ENCODE results near the gene TMEM202. TPM values are rescaled to one million over a fixed set of nuclear protein-coding genes. Genes with fewer than 3 reads are reported as not detected.

TMEM202 gene
- total and polyA plus RNA-seq, 2 donors (not counting 3 experiments of a cell fraction or from before 2014, with no cell fraction given): not detected

- no peaks in the 10 kb centered on the region for H3K79me2 ChIP-seq (ENCODE audit: control insufficient read depth, insufficient read depth, low read length)
- no peak overlapping the region for H3K4me3 ChIP-seq (replicated peaks in 1 of 3; ENCODE audit: insufficient read depth in 1 of 3, low read depth in 1 of 3, low read length in 3 of 3)
- dilution Hi-C loops (cut with MboI; ENCODE audit: extremely low pct_ligation_motif_present, low sequenced_read_pairs): no loop called here
- H3K27ac ChIP-seq (ENCODE audit: insufficient read depth, low read depth, low read length): no peak overlapping the region
- peaks cover 3 to 4% of the 10 kb centered on the region in 2 experiments for H3K27me3 ChIP-seq (ENCODE audit: control insufficient read depth in 2 of 2, insufficient read depth in 2 of 2, low read length in 2 of 2)
- H3K9me3 ChIP-seq (replicated peaks; ENCODE audit: control insufficient read depth, insufficient read depth, low read length): no peaks in the 10 kb centered on the region
- H3K4me2 ChIP-seq (ENCODE audit: insufficient read depth, low read length): no peak overlapping the region
- H4K20me1 ChIP-seq (replicated peaks; ENCODE audit: control insufficient read depth, extremely low read depth, insufficient read depth, low read length): no peaks in the 10 kb centered on the region
- H3K9ac ChIP-seq (replicated peaks; ENCODE audit: extremely low read depth, insufficient read depth, low read length): no peak overlapping the region
- H3K9me1 ChIP-seq (replicated peaks; ENCODE audit: control insufficient read depth, extremely low read depth, insufficient read depth, low read length): no peaks in the 10 kb centered on the region
- H2AFZ ChIP-seq (ENCODE audit: low read depth, low read length): no peak overlapping the region
- no peaks in the 10 kb centered on the region for H3K36me3 ChIP-seq (ENCODE audit: control insufficient read depth in 2 of 2, extremely low read depth in 1 of 2, insufficient read depth in 2 of 2, low read length in 2 of 2)
- ChIA-PET CTCF (no interaction called here), POLR2A (no interaction called here)
- DNase-seq (ENCODE audit: low read depth, low spot score) (no peak), FAIRE-seq (no peak)
- TF ChIP-seq GATA2 (IDR thresholded peaks at IDR 0.05; ENCODE audit: insufficient read depth, insufficient read length, low read depth, low read length) (no peak), MYC (IDR thresholded peaks at IDR 0.05; ENCODE audit: low read depth, low read length) (no peak), FOS (IDR thresholded peaks at IDR 0.05; ENCODE audit: borderline replicate concordance, insufficient read depth, low read length) (no peak), MAX (IDR thresholded peaks at IDR 0.05; ENCODE audit: insufficient read depth, insufficient read length) (no peak), CTCF (IDR thresholded peaks at IDR 0.05; ENCODE audit: extremely low read depth in 1 of 2, insufficient read depth in 1 of 2, low read depth in 1 of 2, low read length in 2 of 2) (no peak)
- BruUV-seq (replicated peaks): no TSS peak
- no peaks in the 10 kb centered on the region for H3K4me1 ChIP-seq (ENCODE audit: control insufficient read depth, extremely low read depth, insufficient read depth, low read length)
- intact Hi-C loops (cut with micrococcal nuclease): no loop called here
These were observed 23.4 kb downstream of the TMEM202 start for GRCh38 chr15:72421484-72421883.

- no peak overlapping the region for H3K4me2 ChIP-seq (ENCODE audit: insufficient read depth, low read length)
- no peaks in the 10 kb centered on the region for H3K79me2 ChIP-seq (ENCODE audit: control insufficient read depth, insufficient read depth, low read length)
- H3K9me1 ChIP-seq (replicated peaks; ENCODE audit: control insufficient read depth, extremely low read depth, insufficient read depth, low read length): no peaks in the 10 kb centered on the region
- H2AFZ ChIP-seq (ENCODE audit: low read depth, low read length): no peak overlapping the region
- H3K9ac ChIP-seq (replicated peaks; ENCODE audit: extremely low read depth, insufficient read depth, low read length): no peak overlapping the region
- no peaks in the 10 kb centered on the region for H3K36me3 ChIP-seq (ENCODE audit: control insufficient read depth in 2 of 2, extremely low read depth in 1 of 2, insufficient read depth in 2 of 2, low read length in 2 of 2)
- ChIA-PET POLR2A (no interaction called here), CTCF (no interaction called here)
- peaks cover 3 to 6% of the 10 kb centered on the region in 2 experiments for H3K27me3 ChIP-seq (ENCODE audit: control insufficient read depth in 2 of 2, insufficient read depth in 2 of 2, low read length in 2 of 2)
- no peaks in the 10 kb centered on the region for H3K4me1 ChIP-seq (ENCODE audit: control insufficient read depth, extremely low read depth, insufficient read depth, low read length)
- DNase-seq (ENCODE audit: low read depth, low spot score) (no peak), FAIRE-seq (no peak)
- TF ChIP-seq MYC (IDR thresholded peaks at IDR 0.05; ENCODE audit: low read depth, low read length): no peak
- no peak for TF ChIP-seq FOS (IDR thresholded peaks at IDR 0.05; ENCODE audit: borderline replicate concordance, insufficient read depth, low read length)
- no peak for TF ChIP-seq POLR2AphosphoS5 (IDR thresholded peaks at IDR 0.05; ENCODE audit: insufficient read depth, low read depth, low read length)
- TF ChIP-seq JUN (IDR thresholded peaks at IDR 0.05; ENCODE audit: borderline replicate concordance, insufficient read depth, insufficient read length, low read depth): no peak
- TF ChIP-seq EZH2 (IDR thresholded peaks at IDR 0.05; ENCODE audit: borderline replicate concordance, low read depth, low read length, severe bottlenecking): no peak
- no peak for TF ChIP-seq GATA2 (IDR thresholded peaks at IDR 0.05; ENCODE audit: insufficient read depth, insufficient read length, low read depth, low read length)
- TF ChIP-seq POLR2A (IDR thresholded peaks at IDR 0.05; ENCODE audit: low read depth, low read length): no peak
- TF ChIP-seq MAX (IDR thresholded peaks at IDR 0.05; ENCODE audit: insufficient read depth, insufficient read length): no peak
- no peak for TF ChIP-seq CTCF (IDR thresholded peaks at IDR 0.05; ENCODE audit: extremely low read depth in 1 of 2, insufficient read depth in 1 of 2, low read depth in 1 of 2, low read length in 2 of 2)
- no TSS peak for BruUV-seq (replicated peaks)
- H3K9me3 ChIP-seq (replicated peaks; ENCODE audit: control insufficient read depth, insufficient read depth, low read length): no peaks in the 10 kb centered on the region
- dilution Hi-C loops (cut with MboI; ENCODE audit: extremely low pct_ligation_motif_present, low sequenced_read_pairs): no loop called here
- no peak overlapping the region for H3K27ac ChIP-seq (ENCODE audit: insufficient read depth, low read depth, low read length)
- no peak overlapping the region for H3K4me3 ChIP-seq (replicated peaks in 1 of 3; ENCODE audit: insufficient read depth in 1 of 3, low read depth in 1 of 3, low read length in 3 of 3)
- H4K20me1 ChIP-seq (replicated peaks; ENCODE audit: control insufficient read depth, extremely low read depth, insufficient read depth, low read length): no peaks in the 10 kb centered on the region
- intact Hi-C loops (cut with micrococcal nuclease): no loop called here
These were observed 25.2 kb downstream of the TMEM202 start for GRCh38 chr15:72423256-72423655.
